NK-92 treated with Interleukin-12 subunit alpha and Interleukin-12 subunit beta, amount 100 ng/mL, for 24 hours (cell line): ENCODE data around the gene NOX5.
"Not testable (repeated sequence)": the region's sequence is repeated elsewhere in the genome, so short reads cannot be mapped to it uniquely, and the experiment has no call there.

ENCODE experiments used
- DNase-seq: peaks from one replicate; lab custom pipeline; 2025; lab: John Stamatoyannopoulos, UW

NOX5 gene

DNA sequence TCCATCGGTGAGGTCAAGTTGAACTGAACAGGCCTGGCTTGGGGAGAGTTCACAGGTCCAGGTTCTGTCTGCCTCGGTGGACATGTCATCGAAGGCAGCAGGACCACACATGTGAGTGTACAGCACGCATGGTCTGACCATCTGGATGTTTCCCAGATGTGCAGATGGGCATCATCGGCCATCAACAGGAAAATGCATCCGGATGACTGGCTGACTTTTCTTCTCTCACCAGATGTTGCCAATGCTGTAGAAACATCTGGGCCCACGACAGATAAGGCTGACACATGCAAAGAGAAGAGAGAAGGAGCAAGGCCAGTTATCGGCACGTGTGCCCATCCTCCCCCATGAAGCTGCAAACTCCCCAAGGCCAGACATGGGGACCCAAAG lies 45.1 kb downstream of the NOX5 start:
- no peak for DNase-seq

- no peak for DNase-seq
These were observed 45.6 kb downstream of the NOX5 start for GRCh38 chr15:69060041-69060481.

GRCh38 chr15:69060744-69061143 lies 46.2 kb downstream of the NOX5 start:
- no peak for DNase-seq

- no peak for DNase-seq
These were observed 46.9 kb downstream of the NOX5 start for GRCh38 chr15:69061414-69061842.

GRCh38 chr15:69064649-69065048 lies 50.2 kb downstream of the NOX5 start:
- no peak for DNase-seq

GRCh38 chr15:69066007-69066995 lies 51.8 kb downstream of the NOX5 start:
- DNase-seq: no peak

DNA sequence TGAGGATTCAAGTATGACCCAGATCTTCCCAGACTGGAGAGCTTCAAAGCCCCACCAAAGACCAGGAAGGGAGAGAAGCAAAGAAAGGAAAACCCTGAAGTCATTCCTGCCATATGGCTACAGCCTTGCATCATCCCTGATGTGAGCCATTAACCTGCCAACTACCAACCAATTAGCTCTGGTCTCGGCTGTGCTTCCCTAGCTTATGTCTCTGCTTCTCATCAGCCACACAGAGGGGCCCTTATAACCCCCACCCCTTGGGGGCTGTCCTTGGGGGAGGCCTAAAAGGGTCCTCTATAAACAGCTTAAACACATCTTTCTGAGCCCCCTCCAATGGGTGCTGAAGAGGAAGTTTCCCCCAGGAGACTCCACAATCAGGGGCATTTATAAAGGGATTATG lies 52.8 kb downstream of the NOX5 start:
- no peak for DNase-seq

DNA sequence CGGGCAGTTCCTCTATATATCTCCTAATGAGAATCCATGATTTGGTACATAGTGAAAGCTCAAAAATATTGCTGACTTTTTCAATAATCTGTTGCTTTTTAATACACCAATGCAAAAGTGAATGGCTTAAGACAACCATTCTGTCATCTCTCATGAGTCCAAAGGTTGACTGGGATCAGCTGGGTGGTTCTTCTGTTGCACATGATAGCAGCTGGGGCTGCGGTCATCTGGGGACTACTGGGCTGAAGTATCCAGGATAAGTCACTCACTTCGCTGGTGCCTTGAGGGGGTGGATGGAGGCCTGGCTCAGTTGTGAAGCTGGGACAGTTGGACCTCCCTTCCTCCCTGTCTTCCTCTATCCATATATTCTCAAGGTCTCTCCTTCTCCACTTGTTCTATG lies 53.7 kb downstream of the NOX5 start:
- DNase-seq: no peak

DNA sequence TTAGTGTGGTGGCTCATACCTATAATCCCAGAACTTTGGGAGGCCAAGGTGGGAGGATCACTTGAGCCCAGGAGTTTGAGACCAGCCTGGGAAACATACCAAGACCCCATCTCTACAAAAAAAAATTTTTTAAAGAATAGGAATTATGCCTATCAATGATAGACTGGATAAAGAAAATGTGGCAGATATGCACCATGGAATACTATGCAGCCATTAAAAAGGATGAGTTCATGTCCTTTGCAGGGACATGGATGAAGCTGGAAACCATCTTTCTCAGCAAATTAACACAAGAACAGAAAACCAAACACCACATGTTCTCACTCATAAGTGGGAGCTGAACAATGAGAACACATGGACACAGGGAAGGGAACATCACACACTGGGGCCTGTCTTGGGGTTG lies 54.8 kb downstream of the NOX5 start:
- DNase-seq: not testable (repeated sequence)

DNA sequence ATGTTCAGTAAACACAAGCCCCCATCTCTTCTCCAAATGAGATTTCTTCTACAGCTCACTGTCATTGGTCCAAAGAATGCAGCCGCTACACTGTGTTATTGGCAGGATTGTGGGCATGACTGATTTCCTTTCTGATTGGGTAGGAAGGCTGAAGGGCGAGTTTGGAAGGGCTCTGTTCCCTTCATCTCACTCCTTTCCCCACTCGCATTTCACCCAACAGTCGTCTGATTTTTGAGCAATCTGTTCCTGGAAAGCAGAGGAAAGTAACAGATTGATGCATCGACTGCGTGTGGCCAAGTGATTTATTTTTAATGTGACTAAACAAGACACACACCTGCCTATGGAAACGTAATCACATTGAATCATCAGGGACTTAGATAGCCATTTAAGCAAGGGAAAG lies 55.5 kb downstream of the NOX5 start:
- no peak for DNase-seq

DNA sequence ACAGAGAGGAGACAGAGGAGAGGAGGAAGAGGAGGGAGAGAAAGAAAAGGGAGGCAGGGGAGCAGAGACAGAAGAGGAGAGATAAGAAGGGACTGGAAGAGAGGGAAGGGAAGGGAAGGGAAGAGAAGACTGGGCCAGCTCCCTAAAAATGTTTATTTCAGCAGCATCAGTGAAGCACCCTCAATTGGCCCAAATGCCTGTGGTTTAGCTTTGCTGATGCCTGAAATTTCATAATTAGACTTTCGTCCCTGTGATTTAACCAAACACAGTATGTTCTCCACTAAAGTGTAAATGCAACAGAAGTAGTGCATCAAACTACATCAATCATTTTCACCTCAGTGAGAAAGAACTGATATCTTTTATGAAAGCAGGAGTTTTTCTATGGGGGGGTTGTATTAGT lies 55.9 kb downstream of the NOX5 start:
- DNase-seq: no peak

DNA sequence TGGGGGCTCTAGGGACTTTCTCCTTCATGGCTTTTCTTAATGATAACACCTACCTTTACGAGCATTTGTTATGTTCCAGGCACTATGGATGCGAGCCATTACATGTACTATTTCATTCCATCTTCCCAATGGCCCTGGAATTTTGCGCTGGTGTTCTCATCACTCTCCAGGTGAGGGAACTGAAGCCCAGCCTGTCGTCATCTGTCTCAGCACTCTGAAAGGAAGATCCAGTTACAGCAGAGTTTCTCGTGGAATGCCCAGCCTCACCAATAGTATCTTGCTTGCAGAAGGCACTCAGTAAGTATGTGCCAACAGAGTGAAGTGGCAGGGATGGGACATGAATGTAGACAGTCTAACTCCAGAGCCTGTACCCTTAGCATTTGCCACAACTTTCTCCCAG lies 56.8 kb downstream of the NOX5 start:
- no peak for DNase-seq

DNA sequence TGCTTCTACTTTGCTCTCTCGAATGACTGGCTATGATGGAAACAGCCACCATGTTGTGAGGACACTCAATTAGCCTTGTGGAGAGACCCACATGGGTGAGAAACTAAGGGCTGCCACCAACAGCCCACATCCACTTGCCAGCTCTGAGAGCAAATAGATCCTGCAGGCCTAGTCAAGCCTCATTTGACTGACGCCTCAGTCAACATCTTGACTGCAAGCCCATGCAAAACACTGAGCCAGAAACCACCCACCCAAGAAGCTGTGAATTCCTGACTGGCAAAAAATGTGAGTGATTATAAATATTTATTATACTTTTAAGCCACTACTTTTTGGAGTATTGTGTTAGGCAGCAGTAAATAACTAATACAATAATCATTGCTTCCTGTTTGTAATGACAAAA lies 58.4 kb downstream of the NOX5 start:
- DNase-seq: no peak

- no peak for DNase-seq
These were observed 59.7 kb downstream of the NOX5 start for GRCh38 chr15:69074001-69074842.

DNA sequence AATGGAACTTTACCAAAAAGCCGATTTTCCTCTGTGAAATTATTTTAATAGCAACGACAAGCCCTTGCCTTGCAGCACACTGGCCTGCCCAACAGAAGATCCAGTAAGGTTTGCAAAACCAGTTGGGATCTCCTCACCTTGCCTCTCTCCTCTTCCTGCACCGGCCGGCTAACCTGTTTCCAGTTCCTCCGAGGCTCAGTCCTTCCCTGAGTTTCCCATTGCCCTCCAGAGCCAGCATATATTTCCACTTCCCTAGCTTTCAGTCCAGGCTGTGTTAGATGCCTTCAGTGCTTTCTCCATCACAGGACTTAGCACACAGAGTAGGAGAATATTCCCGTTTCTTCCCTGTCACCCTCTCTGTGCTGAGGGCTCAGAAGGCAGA lies 60.3 kb downstream of the NOX5 start:
- DNase-seq: no peak

DNA sequence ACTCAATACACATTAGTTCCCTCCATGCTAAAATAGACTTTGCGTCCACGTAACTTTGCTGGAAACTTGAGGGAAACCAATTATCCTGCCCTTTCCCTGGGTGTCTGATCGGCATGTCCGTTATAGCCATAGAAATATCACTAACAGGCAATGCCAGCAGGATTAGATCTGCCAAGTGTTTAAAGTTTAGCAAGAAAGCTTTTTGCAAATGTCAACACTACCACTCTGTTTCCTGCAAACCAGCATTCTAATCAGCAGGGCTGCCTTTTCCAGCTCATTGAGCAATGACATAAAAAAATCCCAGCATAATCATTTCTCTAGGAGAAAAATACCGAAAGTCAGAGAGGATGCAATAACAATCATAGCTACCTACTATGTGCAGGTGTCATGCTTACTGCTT lies 60.9 kb downstream of the NOX5 start:
- DNase-seq: no peak

DNA sequence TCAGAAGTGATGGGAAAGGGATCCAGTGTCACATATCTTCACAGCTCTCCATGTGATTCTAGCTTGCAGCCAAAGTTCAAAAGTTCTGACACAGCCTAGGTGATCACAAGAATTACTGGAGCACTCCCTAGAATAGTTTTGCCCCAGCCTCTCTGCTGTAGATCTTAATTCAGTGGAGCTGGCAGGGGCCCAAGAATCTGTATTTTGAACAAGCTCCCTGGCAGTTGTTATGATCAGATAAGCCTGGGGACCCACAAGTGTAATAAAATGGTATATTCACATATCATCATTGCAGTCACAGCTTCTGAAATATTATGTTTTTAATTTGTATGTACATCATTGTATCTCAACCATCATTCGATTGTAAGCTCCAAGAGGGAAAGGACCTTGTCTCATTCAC lies 62.3 kb downstream of the NOX5 start:
- no peak for DNase-seq

DNA sequence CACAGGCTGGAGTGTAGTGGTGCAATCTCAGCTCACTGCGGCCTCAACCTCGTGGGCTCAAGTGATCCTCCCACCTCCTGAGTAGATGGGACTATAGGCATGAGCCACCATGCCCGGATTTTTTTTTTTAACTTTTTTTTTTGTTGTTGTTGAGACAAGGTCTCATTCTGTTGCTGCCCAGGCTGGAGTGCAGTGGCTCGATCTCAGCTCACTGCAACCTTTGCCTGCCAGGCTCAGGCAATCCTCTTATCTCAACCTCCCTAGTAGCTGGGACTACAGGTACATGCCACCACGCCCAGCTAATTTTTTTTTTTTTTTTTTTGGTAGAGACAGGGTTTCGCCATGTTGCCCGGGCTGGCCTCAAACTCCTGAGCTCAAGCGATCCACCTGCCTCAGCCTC lies 64.1 kb downstream of the NOX5 start:
- DNase-seq: no peak

DNA sequence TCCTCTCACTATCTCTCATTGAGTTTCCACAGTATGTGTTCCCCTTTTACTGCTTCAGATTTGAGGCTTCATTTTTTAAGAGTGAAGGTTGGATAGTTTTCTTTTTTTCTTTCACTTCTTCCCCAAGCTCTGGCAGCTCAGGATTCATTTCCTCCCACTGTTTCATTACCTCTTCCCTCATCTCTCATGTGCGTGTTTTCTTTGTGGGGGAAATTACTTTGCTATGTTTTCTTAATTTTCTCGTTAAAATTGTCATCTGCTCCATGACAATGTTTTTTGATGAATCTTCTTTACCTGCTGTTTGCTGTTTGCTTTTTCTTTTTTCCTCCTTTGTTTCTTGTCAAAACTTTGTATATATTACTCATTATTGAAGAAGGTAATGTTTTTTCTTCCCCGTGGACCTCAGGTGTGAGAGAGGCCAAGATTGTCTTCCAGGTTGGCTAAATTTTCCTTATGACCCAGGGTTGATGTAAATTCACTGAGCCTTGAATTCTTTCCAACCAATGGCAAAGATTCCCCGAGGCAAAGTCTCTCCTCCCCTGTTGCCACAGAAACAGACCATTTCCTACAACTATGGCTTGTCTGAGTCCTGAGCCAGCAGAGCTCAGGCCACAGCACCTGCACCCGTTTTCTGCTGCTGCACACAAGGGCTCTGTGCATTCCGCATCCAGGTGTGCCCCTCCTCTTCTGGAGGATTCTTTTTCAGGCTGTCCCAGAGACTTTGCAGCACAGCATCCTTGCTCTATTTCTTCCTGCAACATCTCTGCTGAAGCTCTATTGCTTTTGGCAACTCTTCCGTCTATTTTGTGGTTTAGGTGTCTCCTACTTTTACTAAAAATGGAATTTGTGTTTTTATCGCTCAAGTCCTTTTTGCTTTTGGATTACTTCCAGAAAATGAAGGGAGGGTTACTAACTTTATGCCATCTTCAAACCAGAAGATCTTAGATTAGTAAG lies 66.1 kb downstream of the NOX5 start:
- no peak for DNase-seq

- DNase-seq: no peak
These were observed 67.0 kb downstream of the NOX5 start for GRCh38 chr15:69081310-69082004.

- DNase-seq: no peak
These were observed 67.6 kb downstream of the NOX5 start for GRCh38 chr15:69082021-69082502.
